Lower lobe of right lung (tissue), 2 donors: ENCODE measurements around the gene MICB. TPM values are rescaled to one million over a fixed set of nuclear protein-coding genes. Genes with fewer than 3 reads are reported as not detected.

Source experiments
- ATAC-seq, 2 donors: fragments of 200-7000 bp; cut with Tn5 transposase; one replicate each; pipeline ENCODE4 v1.9.1; 2020 to 2022; ENCODE audit warnings: mild to moderate bottlenecking in 2 of 2, moderate library complexity in 2 of 2
- DNase-seq: peaks from one replicate; pipeline ENCODE4 v3.0.0-alpha.2; 2020
- H3K27ac ChIP-seq: fragments of 200-600 bp; one replicate; pipeline ENCODE4 v1.8.0; 2022
- H3K27me3 ChIP-seq: fragments of 200-600 bp; one replicate; pipeline ENCODE4 v1.8.0; 2022; ENCODE audit warnings: low read depth
- H3K36me3 ChIP-seq: fragments of 200-600 bp; one replicate; pipeline ENCODE4 v1.8.0; 2022; ENCODE audit warnings: mild to moderate bottlenecking
- H3K4me1 ChIP-seq: fragments of 200-600 bp; one replicate; pipeline ENCODE4 v1.8.0; 2022
- H3K4me3 ChIP-seq: fragments of 200-600 bp; one replicate; pipeline ENCODE4 v1.8.0; 2022; ENCODE audit warnings: mild to moderate bottlenecking
- H3K9me3 ChIP-seq: fragments of 200-600 bp; one replicate; pipeline ENCODE4 v1.8.0; 2022
- CTCF ChIP-seq: fragments of 200-600 bp; IDR thresholded peaks from one replicate; pipeline ENCODE4 v1.8.0; 2022; ENCODE audit warnings: antibody characterized with exemption, mild to moderate bottlenecking
- intact Hi-C: fragments of 100-400 bp; cut with DNase I; formaldehyde crosslinking; loops from one replicate; pipeline ENCODE4 v1.11.0; 2022
- total RNA-seq: library from RNA; stranded (reverse); fragmentation: NEBNext Ultra II Directional; extraction: Animal tissue kit (Norgen Biotek cat#: 25700); gene quantifications from one replicate; pipeline ENCODE4 v1.2.1, GENCODE V29; 2021
- donor health status: DM: no; HTN: yes; CAD: no; lungs with severe emphysema.

MICB gene
- total RNA-seq, 1 donor from 2014 or later, result 13.8 TPM

GRCh38 chr6:31471711-31472110 lies 26.2 kb upstream of the MICB start:
- intact Hi-C loops, result no loop called here
- H3K9me3 ChIP-seq, result no peaks in the 10 kb centered on the region
- ATAC-seq (no peak), DNase-seq (no peak)
- no peaks in the 10 kb centered on the region for H3K27me3 ChIP-seq
- no peak overlapping the region for H3K4me3 ChIP-seq
- no peak overlapping the region for H3K27ac ChIP-seq
- TF ChIP-seq CTCF, result no peak
- peaks cover 27% of the 10 kb centered on the region for H3K4me1 ChIP-seq
- H3K36me3 ChIP-seq, result no peaks in the 10 kb centered on the region

- Histone ChIP-seq H3K4me3 (no peak overlapping the region), H3K4me1 (peaks cover 22% of the 10 kb centered on the region), H3K27me3 (no peaks in the 10 kb centered on the region), H3K36me3 (no peaks in the 10 kb centered on the region), H3K27ac (no peak overlapping the region), H3K9me3 (no peaks in the 10 kb centered on the region)
- intact Hi-C loops, result no loop called here
- no peak for TF ChIP-seq CTCF
- DNase-seq, result no peak
- no peak for ATAC-seq
Observed at GRCh38 chr6:31472259-31472658, 25.7 kb upstream of the MICB start.

- ATAC-seq (no peak), DNase-seq (no peak)
- no peak overlapping the region for H3K4me3 ChIP-seq
- H3K27me3 ChIP-seq, result no peaks in the 10 kb centered on the region
- H3K9me3 ChIP-seq, result no peaks in the 10 kb centered on the region
- H3K27ac ChIP-seq, result no peak overlapping the region
- TF ChIP-seq CTCF, result no peak
- intact Hi-C loops, result no loop called here
- no peaks in the 10 kb centered on the region for H3K36me3 ChIP-seq
- peaks cover 20% of the 10 kb centered on the region for H3K4me1 ChIP-seq
Observed at GRCh38 chr6:31473244-31473643, 24.7 kb upstream of the MICB start.

- Histone ChIP-seq H3K4me1 (peaks cover 20% of the 10 kb centered on the region), H3K4me3 (no peak overlapping the region), H3K9me3 (no peaks in the 10 kb centered on the region), H3K36me3 (no peaks in the 10 kb centered on the region), H3K27me3 (no peaks in the 10 kb centered on the region), H3K27ac (no peak overlapping the region)
- DNase-seq (no peak), ATAC-seq (peak; percentile 40 to 45)
- intact Hi-C loops, result no loop called here
- TF ChIP-seq CTCF, result no peak
Observed at GRCh38 chr6:31473780-31474761, 23.9 kb upstream of the MICB start.

- ATAC-seq (no peak), DNase-seq (no peak)
- peak; percentile 23 for TF ChIP-seq CTCF
- peaks cover 20% of the 10 kb centered on the region for H3K4me1 ChIP-seq
- H3K4me3 ChIP-seq, result no peak overlapping the region
- no peaks in the 10 kb centered on the region for H3K9me3 ChIP-seq
- intact Hi-C loops, result no loop called here
- no peaks in the 10 kb centered on the region for H3K36me3 ChIP-seq
- no peaks in the 10 kb centered on the region for H3K27me3 ChIP-seq
- H3K27ac ChIP-seq, result no peak overlapping the region
Observed at GRCh38 chr6:31474871-31475286, 23.1 kb upstream of the MICB start.
